D341Med (cell line): ENCODE results near the gene NEXN.

Experiments
- DNase-seq: peaks from one replicate; pipeline ENCODE4 v3.0.0; 2012; ENCODE audit warnings: low spot score

Gene NEXN

GRCh38 chr1:77888081-77888780 lies at the start of gene NEXN:
Gene NEXN (plus strand): TSS chr1:77888624. CDS start chr1:77916107, 27,483 bp downstream.
- peak; percentile 55 for DNase-seq

GRCh38 chr1:77841574-77841973 lies 46.9 kb upstream of the NEXN start:
- no peak for DNase-seq

GRCh38 chr1:77845951-77846350 lies 42.5 kb upstream of the NEXN start:
- DNase-seq, result no peak

DNA sequence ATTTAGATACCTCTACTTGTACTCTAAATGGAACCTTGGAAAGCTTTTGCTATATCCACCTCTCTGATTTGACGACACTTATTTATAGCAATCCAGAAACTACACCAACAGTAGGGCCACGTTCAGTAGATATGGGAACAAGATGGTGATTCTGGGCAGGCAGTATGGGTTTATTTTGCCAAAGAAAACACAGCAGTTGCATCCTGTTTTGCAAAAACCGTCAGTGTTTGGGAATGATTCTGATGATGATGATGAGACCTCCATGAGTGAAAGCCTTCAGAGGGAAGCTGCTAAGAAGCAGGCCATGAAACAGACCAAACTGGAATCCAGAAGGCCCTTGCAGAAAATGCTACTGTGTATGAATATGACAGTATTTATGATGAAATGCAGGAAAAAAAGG lies 41.5 kb upstream of the NEXN start:
- DNase-seq, result no peak

GRCh38 chr1:77847621-77848080 lies 40.8 kb upstream of the NEXN start:
- no peak for DNase-seq

DNA sequence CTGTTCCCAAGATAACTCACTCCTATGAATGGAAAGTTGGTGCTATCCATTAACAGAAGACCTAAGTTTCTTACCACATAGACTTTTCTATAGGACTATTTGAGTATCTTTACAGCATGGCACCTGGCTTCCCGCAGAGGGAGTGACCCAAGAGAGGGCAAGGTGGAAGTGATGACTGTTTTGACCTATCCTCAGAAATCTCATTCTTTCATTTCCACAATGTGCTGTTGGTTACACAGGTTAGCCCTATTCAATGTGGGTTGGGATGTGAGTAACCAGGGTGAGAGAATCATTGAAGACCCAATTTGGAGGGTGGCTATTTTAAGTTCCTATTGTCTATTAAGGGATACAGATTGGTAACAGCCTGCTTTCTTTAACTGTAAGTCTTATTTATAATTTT lies 38.3 kb upstream of the NEXN start:
- DNase-seq, result no peak

GRCh38 chr1:77857552-77857951 lies 30.9 kb upstream of the NEXN start:
- DNase-seq, result no peak

DNA sequence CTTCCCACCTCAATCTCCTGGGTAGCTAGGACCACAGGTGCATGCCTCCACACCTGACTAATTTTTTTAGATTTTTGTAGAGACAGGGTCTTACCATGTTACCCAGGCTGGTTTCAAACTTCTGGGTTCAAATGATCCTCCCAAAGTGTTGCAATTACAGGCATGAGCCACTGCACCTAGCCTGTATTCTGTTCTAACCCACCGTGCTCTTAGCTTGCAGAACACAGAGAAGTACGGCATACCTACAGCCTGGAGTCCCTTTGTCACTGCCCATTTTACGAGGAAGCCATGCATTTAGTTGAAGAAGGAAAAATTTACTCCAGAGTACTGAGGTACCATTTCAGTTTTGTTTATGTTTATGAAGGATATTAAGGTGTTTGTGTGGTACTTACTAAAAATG lies 29.7 kb upstream of the NEXN start:
- no peak for DNase-seq

DNA sequence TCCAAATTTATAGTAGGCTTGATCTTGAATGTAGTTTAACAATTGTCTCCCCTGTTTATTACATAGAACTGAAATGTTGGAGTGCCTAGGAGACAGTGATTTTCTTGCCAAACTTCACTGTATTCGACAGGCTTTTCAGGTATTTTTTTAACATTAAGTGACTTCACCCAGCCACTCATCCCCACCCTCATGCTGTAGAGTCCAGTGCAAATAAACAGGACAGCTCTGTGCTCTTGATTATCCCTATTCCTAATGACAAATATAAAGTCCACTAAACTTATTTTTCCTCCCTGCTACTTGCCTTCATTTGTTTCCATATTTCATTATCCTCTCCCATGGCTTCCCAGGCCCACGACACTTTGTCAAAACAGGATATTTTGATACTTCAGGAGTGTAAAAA lies 29.2 kb upstream of the NEXN start:
- no peak for DNase-seq

GRCh38 chr1:77866296-77866695 lies 22.1 kb upstream of the NEXN start:
- DNase-seq, result no peak

- DNase-seq, result no peak
Measured at GRCh38 chr1:77872645-77873044, 15.8 kb upstream of the NEXN start.

DNA sequence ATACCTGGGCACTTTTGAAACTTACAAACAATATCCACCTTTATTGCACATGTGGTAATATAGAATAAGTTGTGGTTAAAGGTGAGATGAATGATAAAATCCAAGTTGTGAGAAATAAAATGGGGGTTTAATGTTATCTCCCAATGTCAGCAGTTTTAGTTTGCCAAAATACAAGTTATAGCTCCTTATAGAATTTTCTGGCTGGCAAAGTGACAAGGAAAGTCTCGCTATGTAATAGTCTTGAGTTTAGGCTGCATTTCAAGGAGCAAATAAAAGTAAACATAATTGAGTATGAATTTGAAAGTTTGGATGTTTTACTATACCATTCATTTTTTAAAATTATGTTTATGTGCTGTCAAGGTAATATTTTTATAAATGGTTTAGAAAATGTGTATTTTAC lies 15.0 kb upstream of the NEXN start:
- DNase-seq, result no peak

DNA sequence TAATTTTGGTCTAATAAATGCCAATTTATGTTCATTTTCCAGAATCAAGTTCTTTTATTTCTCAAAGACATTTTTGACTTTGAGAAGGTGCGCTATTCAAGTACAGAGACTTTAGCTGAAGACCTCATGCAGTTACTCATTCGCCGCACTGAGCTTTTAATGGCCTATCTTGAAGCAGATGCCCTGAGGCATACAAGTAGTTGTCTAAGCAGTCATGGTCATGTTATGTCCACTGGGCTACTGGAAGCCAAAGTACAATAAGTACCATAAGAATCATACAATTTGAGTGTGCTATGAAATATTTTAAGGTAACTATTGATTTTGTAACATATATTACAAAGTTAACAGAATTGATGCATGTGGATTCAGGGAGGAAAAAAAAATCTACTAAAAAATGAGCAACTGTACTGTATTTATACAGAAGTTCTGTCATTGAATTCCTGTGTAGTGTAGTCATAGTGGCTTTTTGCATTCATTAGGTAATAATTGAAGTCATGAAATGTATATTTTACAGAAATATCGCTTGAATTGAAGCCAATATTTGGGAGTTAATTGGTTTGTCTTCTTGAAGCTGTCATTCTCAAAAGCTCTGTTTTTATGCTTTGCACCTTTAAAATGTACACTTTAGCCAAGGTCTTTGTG lies 13.5 kb upstream of the NEXN start:
- no peak for DNase-seq

DNA sequence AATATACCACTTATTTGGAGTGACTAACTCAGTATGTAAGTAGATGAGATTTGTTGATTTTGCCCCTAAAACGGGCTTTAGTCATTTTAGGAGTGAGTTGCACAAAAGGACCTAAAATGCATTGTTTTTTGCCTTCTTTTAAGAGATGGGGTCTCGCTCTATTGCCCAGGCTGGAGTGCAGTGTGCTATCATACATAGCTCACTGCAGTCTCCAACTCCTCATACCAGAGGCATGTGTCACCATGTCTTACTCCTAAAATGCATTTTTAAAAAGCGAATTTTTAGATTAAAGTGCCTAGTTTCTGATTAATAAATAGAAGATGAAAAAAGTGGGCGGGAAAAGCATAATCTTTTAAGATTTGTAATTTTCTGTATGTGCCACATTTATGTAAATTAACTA lies 11.5 kb upstream of the NEXN start:
- DNase-seq, result no peak

- DNase-seq, result no peak
Measured at GRCh38 chr1:77881061-77881460, 7.4 kb upstream of the NEXN start.

DNA sequence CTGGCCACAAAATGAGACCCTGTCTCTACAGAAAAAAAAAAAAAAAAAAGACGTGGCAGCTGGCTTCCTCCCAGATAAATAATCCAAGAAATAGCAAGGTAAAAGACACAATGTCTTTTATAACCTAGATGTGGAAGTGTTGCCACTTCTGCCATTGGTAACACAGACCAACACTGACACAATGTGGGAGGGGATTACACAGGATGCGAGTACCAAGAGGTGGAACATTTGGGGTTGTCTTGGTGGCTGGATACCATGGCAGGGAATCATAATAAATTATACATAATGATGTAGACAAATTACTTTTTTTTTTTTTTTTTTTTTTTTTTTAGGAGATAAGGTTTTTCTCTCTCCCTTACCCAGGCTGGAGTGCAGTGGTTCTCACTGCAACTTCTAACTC lies 6.0 kb upstream of the NEXN start:
- DNase-seq, result no peak

- peak; percentile 59 for DNase-seq
Measured at GRCh38 chr1:77888781-77889642, 588 bp downstream of the NEXN start.

- DNase-seq, result no peak
Measured at GRCh38 chr1:77889671-77890070, 1.2 kb downstream of the NEXN start.

GRCh38 chr1:77891200-77891599 lies 2.8 kb downstream of the NEXN start:
- DNase-seq, result no peak

DNA sequence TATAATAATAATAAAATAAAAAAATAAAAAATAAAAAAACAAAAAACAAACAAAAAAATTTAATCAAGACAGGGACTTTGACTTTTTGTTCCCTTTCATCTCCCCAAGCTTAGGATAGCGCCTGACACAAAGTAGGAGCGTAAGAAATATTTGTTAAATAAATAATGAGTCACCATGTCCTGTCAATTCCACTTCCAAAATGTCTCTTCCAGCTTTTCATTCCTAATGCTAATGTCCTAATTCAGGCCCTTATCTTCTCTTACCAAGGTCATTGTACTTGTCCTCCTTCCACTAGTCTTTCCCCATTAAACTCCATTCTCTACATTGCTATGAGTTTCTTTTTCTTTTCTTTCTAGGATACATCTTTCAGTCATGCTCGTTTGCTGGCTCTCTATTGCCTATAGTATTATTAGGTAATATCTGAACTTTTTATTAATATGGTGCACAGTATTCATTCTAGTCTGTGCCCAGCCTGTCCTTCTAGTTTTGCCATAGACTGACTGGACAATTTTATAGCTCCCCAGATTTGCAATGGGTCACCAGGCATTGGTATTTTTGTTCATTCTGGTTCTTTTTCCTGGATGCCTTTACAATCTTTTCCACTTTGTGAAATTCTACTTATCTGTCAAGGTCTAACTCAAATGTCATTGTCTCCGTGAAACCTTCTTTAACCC lies 11.4 kb downstream of the NEXN start:
- DNase-seq, result no peak

- peak; percentile 55 for DNase-seq
Measured at GRCh38 chr1:77900687-77901293, 12.4 kb downstream of the NEXN start.

- no peak for DNase-seq
Measured at GRCh38 chr1:77905603-77906002, 17.2 kb downstream of the NEXN start.
